ENCODE measurements around the gene TNS1. TPM values are rescaled to one million over a fixed set of nuclear protein-coding genes. Genes with fewer than 3 reads are reported as not detected.

The TNS1 gene
- total and polyA plus RNA-seq, 10 of the 15 experiments (the other 5 are each of a cell fraction or from before 2014, with no cell fraction given): 0.05 to 0.44 TPM; not detected in 8

DNA sequence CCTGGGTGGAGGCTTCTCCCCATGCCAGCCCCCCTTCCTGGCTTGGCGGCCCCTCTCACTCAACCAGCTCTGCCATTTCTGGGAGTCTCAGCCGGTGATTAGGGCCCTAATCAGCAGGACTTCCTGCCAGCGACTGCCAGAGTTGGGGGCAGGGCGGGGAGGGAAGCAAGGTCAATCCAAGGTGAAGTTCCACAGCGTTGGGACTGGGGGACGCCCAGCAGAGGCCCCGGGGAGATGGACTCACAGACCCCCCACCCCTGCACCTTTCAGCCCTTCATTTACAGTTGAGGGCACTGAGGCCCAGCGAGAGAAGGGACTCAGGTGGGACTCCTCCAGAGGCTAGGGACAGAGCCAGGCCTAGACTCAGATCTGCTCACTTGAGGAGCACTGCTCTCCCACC is 65.3 kb downstream of the TNS1 start (continued):
- TF ChIP-seq MEF2B (IDR thresholded peaks at IDR 0.05; ENCODE audit: partially characterized antibody, poor library complexity, severe bottlenecking) (no peak), CREM (IDR thresholded peaks at IDR 0.05; ENCODE audit: low read depth) (no peak)
- TF ChIP-seq, protein P1, sequence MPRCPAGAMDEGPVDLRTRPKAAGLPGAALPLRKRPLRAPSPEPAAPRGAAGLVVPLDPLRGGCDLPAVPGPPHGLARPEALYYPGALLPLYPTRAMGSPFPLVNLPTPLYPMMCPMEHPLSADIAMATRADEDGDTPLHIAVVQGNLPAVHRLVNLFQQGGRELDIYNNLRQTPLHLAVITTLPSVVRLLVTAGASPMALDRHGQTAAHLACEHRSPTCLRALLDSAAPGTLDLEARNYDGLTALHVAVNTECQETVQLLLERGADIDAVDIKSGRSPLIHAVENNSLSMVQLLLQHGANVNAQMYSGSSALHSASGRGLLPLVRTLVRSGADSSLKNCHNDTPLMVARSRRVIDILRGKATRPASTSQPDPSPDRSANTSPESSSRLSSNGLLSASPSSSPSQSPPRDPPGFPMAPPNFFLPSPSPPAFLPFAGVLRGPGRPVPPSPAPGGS (IDR thresholded peaks at IDR 0.05; ENCODE audit: borderline replicate concordance, insufficient read depth, low read depth, low read length, poor library complexity, severe bottlenecking): no peak
- TF ChIP-seq, protein P2, sequence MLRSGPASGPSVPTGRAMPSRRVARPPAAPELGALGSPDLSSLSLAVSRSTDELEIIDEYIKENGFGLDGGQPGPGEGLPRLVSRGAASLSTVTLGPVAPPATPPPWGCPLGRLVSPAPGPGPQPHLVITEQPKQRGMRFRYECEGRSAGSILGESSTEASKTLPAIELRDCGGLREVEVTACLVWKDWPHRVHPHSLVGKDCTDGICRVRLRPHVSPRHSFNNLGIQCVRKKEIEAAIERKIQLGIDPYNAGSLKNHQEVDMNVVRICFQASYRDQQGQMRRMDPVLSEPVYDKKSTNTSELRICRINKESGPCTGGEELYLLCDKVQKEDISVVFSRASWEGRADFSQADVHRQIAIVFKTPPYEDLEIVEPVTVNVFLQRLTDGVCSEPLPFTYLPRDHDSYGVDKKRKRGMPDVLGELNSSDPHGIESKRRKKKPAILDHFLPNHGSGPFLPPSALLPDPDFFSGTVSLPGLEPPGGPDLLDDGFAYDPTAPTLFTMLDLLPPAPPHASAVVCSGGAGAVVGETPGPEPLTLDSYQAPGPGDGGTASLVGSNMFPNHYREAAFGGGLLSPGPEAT (IDR thresholded peaks at IDR 0.05; ENCODE audit: low read depth): no peak

DNA sequence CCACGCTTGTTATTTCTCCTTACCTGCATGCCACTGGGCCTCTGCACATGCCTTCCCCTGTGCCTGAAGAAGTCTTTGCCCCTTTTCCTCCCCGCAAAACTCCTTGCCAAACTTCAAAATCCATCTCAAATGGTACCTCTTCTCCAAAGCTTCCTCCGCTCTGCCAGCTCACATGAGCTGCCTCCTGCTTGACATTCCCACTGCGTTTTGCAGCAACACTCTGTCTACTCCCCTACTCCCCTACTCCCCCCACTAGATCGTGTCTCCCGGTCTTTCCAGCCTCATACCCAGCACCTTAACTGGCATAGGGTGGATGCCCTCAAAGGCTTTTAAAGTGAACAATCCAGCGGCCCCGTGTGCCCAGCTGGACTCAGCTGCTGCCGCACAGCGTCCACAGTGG is 65.8 kb downstream of the TNS1 start:
- in situ Hi-C loops (cut with MboI) (no loop called here), intact Hi-C loops (cut with micrococcal nuclease; ENCODE audit: unreplicated experiment) (no loop called here)
- DNase-seq (ENCODE audit: low read depth, low spot score) (no peak), FAIRE-seq (no peak), ATAC-seq (no peak)
- no peak overlapping the region for H3K9ac ChIP-seq (ENCODE audit: control insufficient read depth, insufficient read depth, low read length)
- H4K20me1 ChIP-seq (ENCODE audit: control insufficient read depth, insufficient read depth): no peaks in the 10 kb centered on the region
- CTCF ChIA-PET: no interaction called here
- H3K4me3 ChIP-seq: no peak overlapping the region
- no peaks in the 10 kb centered on the region for H3K36me3 ChIP-seq (ENCODE audit: control insufficient read depth in 2 of 2, insufficient read depth in 2 of 2, low read length in 1 of 2)
- H2AFZ ChIP-seq (ENCODE audit: control insufficient read depth, low read depth, low read length): no peak overlapping the region
- no peak overlapping the region for H3K4me2 ChIP-seq (ENCODE audit: control insufficient read depth, insufficient read depth)
- H3K4me1 ChIP-seq (ENCODE audit: control insufficient read depth, insufficient read depth, low read length): no peaks in the 10 kb centered on the region
- SMC1A ChIA-PET (ENCODE audit: uncharacterized antibody, unreplicated experiment): no interaction called here
- H3K27me3 ChIP-seq (replicated peaks in 1 of 2; ENCODE audit: control insufficient read depth in 2 of 2, insufficient read depth in 2 of 2, low read length in 1 of 2): peaks cover 0 to 2% of the 10 kb centered on the region in 2 experiments; a peak in 1 of 4 replicates
- POLR2A ChIA-PET: no interaction called here
- RAD21 ChIA-PET (ENCODE audit: unreplicated experiment): no interaction called here
- 34% methylated on average over 9 of the region's 10 CpGs for WGBS (ENCODE audit: insufficient coverage, insufficient replicate concordance, low lambda C conversion rate, missing lambda C conversion rate)
- no peaks in the 10 kb centered on the region for H3K79me2 ChIP-seq (ENCODE audit: control insufficient read depth, insufficient read depth, low read length)
- BruUV-seq (replicated peaks): no TSS peak
- H3K27ac ChIP-seq (ENCODE audit: control insufficient read depth, insufficient read depth): no peak overlapping the region
- H3K9me3 ChIP-seq (replicated peaks; ENCODE audit: control insufficient read depth, insufficient read depth, low read length): no peaks in the 10 kb centered on the region
- TF ChIP-seq GATAD2B (conservative IDR thresholded peaks at IDR 0.05; ENCODE audit: low read depth) (no peak), LARP7 (IDR thresholded peaks at IDR 0.05) (no peak), STAT3 (IDR thresholded peaks at IDR 0.05; ENCODE audit: low read depth, low read length) (no peak), TCF7 (IDR thresholded peaks at IDR 0.05; ENCODE audit: borderline replicate concordance) (no peak), FOS (IDR thresholded peaks at IDR 0.05; ENCODE audit: borderline replicate concordance, extremely low read depth, insufficient read length) (no peak), DPF2 (IDR thresholded peaks at IDR 0.05) (no peak), NR2C1 (IDR thresholded peaks at IDR 0.05) (no peak), CBFB (IDR thresholded peaks at IDR 0.05; ENCODE audit: low read depth) (no peak), SREBF2 (IDR thresholded peaks at IDR 0.05; ENCODE audit: low read length) (no peak), ZBED1 (IDR thresholded peaks at IDR 0.05; ENCODE audit: borderline replicate concordance) (no peak)
- TF ChIP-seq, protein P3, sequence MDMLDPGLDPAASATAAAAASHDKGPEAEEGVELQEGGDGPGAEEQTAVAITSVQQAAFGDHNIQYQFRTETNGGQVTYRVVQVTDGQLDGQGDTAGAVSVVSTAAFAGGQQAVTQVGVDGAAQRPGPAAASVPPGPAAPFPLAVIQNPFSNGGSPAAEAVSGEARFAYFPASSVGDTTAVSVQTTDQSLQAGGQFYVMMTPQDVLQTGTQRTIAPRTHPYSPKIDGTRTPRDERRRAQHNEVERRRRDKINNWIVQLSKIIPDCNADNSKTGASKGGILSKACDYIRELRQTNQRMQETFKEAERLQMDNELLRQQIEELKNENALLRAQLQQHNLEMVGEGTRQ (IDR thresholded peaks at IDR 0.05; ENCODE audit: borderline replicate concordance, low read depth, low read length): no peak
- TF ChIP-seq, protein P4, sequence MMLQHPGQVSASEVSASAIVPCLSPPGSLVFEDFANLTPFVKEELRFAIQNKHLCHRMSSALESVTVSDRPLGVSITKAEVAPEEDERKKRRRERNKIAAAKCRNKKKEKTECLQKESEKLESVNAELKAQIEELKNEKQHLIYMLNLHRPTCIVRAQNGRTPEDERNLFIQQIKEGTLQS (IDR thresholded peaks at IDR 0.05; ENCODE audit: borderline replicate concordance, extremely low read depth, low read depth, low read length): no peak
- TF ChIP-seq, protein P5, sequence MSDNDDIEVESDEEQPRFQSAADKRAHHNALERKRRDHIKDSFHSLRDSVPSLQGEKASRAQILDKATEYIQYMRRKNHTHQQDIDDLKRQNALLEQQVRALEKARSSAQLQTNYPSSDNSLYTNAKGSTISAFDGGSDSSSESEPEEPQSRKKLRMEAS (IDR thresholded peaks at IDR 0.05; ENCODE audit: low read depth, low read length): no peak
